NT2/D1 (cell line): Measurements from ENCODE around the gene FBXL13.
"Not testable (repeated sequence)": the region's sequence is repeated elsewhere in the genome, so short reads cannot be mapped to it uniquely, and the experiment has no call there.

ENCODE experiments used
- DNase-seq: peaks from one replicate; pipeline ENCODE4 v3.0.0-alpha.2; 2011; ENCODE audit warnings: low read depth, low spot score
- H3K27me3 ChIP-seq: 2 replicates; pipeline ENCODE4 v1.6.0; 2011; ENCODE audit warnings: mild to moderate bottlenecking; ENCODE audit not compliant: insufficient read length, insufficient read depth
- H3K36me3 ChIP-seq: 2 replicates; pipeline ENCODE4 v1.6.1; 2011; ENCODE audit warnings: mild to moderate bottlenecking, low read length, mixed read lengths; ENCODE audit not compliant: insufficient read depth, insufficient read length
- H3K4me1 ChIP-seq: 2 replicates; pipeline ENCODE4 v1.5.1; 2011; ENCODE audit not compliant: insufficient read depth, insufficient read length
- H3K4me3 ChIP-seq: 2 replicates; pipeline ENCODE4 v1.5.1; 2011; ENCODE audit warnings: low read depth; ENCODE audit not compliant: insufficient read length
- H3K9ac ChIP-seq: 2 replicates; pipeline ENCODE4 v1.6.0; 2011; ENCODE audit warnings: low read depth; ENCODE audit not compliant: insufficient read length
- H3K9me3 ChIP-seq: 2 replicates; pipeline ENCODE4 v1.5.1; 2011; ENCODE audit warnings: mild to moderate bottlenecking, low read length; ENCODE audit not compliant: insufficient read depth
- SUZ12 ChIP-seq: IDR thresholded peaks from 2 replicates; pipeline ENCODE4 v1.6.1; 2011; ENCODE audit not compliant: insufficient read length, insufficient read depth; ENCODE audit errors: extremely low read depth
- YY1 ChIP-seq: IDR thresholded peaks from 2 replicates; pipeline ENCODE4 v1.6.1; 2011; ENCODE audit not compliant: insufficient read length, insufficient read depth
- ZNF274 ChIP-seq: IDR thresholded peaks from 2 replicates; pipeline ENCODE4 v1.6.1; 2011; ENCODE audit warnings: mild to moderate bottlenecking, low read depth, low read length

The FBXL13 gene

DNA sequence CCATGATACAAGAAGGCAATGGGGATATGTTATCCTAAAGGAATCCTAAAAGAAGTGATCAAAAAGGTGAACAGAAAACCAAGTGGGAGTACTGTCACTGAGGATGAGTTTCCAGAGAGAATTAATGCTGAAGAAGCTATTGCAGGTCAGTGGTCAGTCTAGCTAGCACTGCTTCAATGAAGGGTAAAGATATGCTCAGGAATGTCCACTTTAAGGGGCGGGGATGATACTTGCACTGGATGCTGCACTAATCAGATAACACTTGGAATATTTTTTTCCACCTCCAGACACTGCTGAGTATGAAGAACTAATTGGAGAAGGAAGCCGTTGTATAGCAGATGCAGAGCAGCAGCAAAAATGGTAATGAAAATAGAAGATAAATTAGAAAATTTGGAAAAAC is 86.5 kb downstream of the FBXL13 start:
- no peak for DNase-seq
- Histone ChIP-seq H3K4me1 (no peaks in the 10 kb centered on the region), H3K4me3 (no peak overlapping the region), H3K36me3 (no peaks in the 10 kb centered on the region), H3K27me3 (no peaks in the 10 kb centered on the region), H3K9me3 (no peaks in the 10 kb centered on the region), H3K9ac (no peak overlapping the region)
- TF ChIP-seq ZNF274 (no peak), YY1 (no peak), SUZ12 (no peak)

DNA sequence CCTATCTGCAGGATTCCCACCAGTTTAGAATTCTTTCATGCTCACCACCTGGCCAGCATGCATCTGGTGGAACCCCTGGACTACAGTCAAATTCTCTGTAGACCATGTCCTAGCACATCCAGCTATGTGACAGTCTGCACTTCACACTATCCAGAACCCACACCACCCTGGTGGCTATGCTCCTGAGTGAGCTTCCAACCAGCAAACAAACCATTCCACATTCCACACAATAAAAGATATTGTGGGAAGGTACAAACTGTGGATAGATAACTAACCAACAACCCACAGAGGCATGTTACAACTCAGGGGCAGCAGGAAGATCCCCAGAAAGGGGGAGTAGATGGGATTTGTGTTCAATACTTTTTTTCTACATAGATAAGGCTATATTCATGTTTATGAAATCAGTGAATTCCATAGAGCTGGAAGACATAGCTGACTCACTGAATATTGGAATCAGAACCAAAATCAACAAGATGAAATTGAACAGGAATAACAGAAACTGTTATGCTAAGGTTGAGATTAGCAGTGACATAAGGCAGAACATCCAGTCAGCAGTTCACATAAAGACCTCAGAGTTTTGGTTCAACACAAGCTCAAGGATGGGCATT is 89.3 kb downstream of the FBXL13 start:
- H3K27me3 ChIP-seq: no peaks in the 10 kb centered on the region
- no peak for TF ChIP-seq ZNF274

DNA sequence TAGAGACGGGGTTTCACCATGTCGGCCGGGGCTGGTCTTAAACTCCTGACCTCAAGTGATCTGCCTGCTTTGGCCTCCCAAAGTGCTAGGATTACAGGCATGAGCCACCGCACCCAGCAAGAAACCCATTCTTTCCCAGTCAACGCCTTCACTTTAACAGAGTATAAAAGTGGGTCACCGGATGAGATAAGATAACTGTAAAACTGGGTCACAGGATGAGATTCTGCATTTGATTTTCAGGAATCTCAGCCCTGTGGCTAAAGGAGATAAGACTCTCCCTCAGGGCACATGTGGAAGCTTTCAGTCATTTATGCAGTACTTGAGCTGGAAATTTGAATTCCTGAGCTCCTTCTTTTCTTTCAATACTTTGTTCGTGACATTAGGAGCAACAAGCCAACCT is 91.0 kb downstream of the FBXL13 start:
- H3K4me3 ChIP-seq: no peak overlapping the region
- no peak for DNase-seq
- H3K27me3 ChIP-seq: no peaks in the 10 kb centered on the region
- no peaks in the 10 kb centered on the region for H3K4me1 ChIP-seq
- peaks cover 4% of the 10 kb centered on the region; the same call in 1 of the 2 replicates for H3K9me3 ChIP-seq
- no peaks in the 10 kb centered on the region for H3K36me3 ChIP-seq
- H3K9ac ChIP-seq: no peak overlapping the region
- no peak for TF ChIP-seq YY1
- TF ChIP-seq SUZ12: no peak
- no peak for TF ChIP-seq ZNF274

More for the DNA sequence above, 89.3 kb downstream of the FBXL13 start:
- Histone ChIP-seq H3K4me1 (no peaks in the 10 kb centered on the region), H3K9me3 (no peaks in the 10 kb centered on the region), H3K36me3 (no peaks in the 10 kb centered on the region), H3K9ac (no peak overlapping the region), H3K4me3 (no peak overlapping the region)
- no peak for DNase-seq

DNA sequence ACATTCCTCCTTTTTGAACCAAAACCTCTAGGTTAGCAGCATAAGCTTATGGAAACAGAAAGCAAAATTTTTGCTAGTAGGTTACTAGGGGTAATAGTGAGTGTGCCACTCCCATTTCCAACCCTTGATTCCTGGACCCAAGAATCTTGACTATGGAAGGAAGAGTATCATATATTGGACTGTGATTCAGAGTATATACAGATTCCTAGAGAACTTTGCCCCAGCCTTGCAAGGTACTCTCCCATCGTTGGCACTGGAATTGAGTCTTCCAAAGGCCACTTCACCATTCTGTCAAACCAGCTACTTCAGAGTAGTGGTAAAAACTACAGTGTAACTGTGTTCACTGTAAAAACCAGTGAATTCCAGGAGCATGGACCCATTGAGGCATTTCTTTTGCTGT is 92.4 kb downstream of the FBXL13 start:
- H3K9ac ChIP-seq: no peak overlapping the region
- TF ChIP-seq SUZ12 (no peak), YY1 (no peak), ZNF274 (no peak)

DNA sequence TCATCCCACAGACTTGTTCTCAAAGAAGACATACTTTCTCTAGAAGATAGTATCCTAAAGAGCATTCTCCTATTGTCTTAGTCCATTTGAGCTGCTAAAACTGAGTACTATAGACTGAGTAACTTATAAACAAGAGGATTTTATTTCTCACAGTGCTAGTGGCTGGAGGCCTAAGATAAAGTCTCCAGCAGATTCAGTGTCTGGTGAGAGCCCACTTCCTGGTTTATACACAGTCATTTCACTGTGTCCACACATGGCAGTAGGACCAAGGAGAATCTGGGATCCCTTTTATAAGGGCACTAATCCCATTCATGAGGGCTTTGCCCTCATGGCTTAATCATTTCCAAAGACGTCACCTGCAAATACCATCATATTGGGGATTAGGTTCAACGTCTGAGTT is 93.1 kb downstream of the FBXL13 start:
- Histone ChIP-seq H3K36me3 (no peaks in the 10 kb centered on the region), H3K9ac (no peak overlapping the region), H3K4me3 (no peak overlapping the region), H3K4me1 (no peaks in the 10 kb centered on the region), H3K27me3 (no peaks in the 10 kb centered on the region), H3K9me3 (peaks cover 4% of the 10 kb centered on the region; the same call in 1 of the 2 replicates)
- DNase-seq: no peak
- TF ChIP-seq SUZ12: no peak
- TF ChIP-seq YY1: no peak
- no peak for TF ChIP-seq ZNF274

More for the DNA sequence above, 92.4 kb downstream of the FBXL13 start:
- Histone ChIP-seq H3K9me3 (peaks cover 4% of the 10 kb centered on the region; the same call in 1 of the 2 replicates), H3K4me3 (no peak overlapping the region), H3K27me3 (no peaks in the 10 kb centered on the region), H3K36me3 (no peaks in the 10 kb centered on the region), H3K4me1 (no peaks in the 10 kb centered on the region)
- DNase-seq: no peak

DNA sequence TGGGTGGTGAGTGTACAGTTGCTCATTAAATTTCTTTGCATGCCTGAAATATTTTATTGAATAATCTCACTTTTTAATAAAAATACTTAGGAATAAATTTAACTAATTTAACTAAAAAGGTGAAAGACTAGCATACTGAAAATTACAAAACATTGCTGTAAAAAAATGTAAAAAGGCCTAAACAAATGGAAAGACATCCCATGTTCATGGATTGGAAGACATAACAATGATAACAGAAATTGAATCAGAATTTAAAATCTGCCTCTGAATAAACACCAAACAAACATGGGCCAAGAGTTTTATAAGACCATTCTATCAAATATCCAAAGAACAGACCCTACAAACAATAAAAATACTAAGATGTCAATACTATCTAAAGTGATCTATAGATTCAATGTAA is 94.9 kb downstream of the FBXL13 start:
- TF ChIP-seq SUZ12 (no peak), YY1 (no peak), ZNF274 (no peak)
- no peaks in the 10 kb centered on the region for H3K4me1 ChIP-seq
- no peaks in the 10 kb centered on the region for H3K27me3 ChIP-seq
- no peak for DNase-seq
- H3K36me3 ChIP-seq: no peaks in the 10 kb centered on the region
- H3K9me3 ChIP-seq: peaks cover 4% of the 10 kb centered on the region; the same call in 1 of the 2 replicates
- no peak overlapping the region for H3K4me3 ChIP-seq
- H3K9ac ChIP-seq: no peak overlapping the region

DNA sequence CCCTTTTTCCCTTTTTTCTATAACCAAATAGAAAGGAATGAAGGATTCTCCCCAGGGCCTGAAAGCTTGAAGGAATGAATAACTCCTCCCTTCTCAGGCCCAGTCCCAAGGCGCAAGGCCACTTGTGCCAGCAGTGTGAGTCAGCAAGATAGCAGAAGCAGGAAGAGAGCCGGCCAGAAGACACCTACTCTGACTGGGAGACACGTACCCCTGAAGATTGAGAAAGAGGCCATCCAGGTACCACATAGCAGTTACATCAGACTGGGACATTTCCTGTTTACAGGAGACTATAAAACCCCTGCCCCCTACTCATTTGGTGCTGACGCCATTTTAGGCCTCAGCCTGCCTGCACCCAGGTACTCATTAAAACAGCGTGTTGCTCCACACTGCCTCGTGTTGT is 96.3 kb downstream of the FBXL13 start:
- peaks cover 4% of the 10 kb centered on the region; the same call in 1 of the 2 replicates for H3K9me3 ChIP-seq
- H3K27me3 ChIP-seq: no peaks in the 10 kb centered on the region
- DNase-seq: no peak
- no peaks in the 10 kb centered on the region for H3K4me1 ChIP-seq
- no peak overlapping the region for H3K4me3 ChIP-seq
- H3K36me3 ChIP-seq: no peaks in the 10 kb centered on the region
- no peak overlapping the region for H3K9ac ChIP-seq
- TF ChIP-seq YY1: no peak
- TF ChIP-seq SUZ12: no peak
- TF ChIP-seq ZNF274: no peak

DNA sequence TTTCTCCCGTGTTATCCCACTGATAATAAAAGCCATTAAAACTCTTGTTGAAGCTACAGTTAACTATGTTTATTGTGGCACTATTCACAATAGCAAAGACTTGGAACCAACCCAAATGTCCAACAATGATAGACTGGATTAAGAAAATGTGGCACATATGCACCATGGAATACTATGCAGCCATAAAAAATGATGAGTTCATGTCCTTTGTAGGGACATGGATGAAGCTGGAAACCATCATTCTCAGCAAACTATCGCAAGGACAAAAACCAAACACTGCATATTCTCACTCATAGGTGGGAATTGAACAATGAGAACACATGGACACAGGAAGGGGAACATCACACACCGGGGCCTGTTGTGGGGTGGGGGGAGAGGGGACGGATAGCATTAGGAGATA is 97.0 kb downstream of the FBXL13 start:
- H3K4me1 ChIP-seq: not testable (repeated sequence)

More for the DNA sequence above, 97.0 kb downstream of the FBXL13 start:
- not testable (repeated sequence) for H3K4me3 ChIP-seq, H3K9ac ChIP-seq, DNase-seq, H3K27me3 ChIP-seq, H3K36me3 ChIP-seq, H3K9me3 ChIP-seq
